Fibroblast of skin of left biceps (primary cell): ENCODE measurements around the gene AEBP1.

Experiments
- DNase-seq, 2 experiments: peaks; one replicate each; pipeline ENCODE4 v3.0.0-alpha.2; 2013; ENCODE audit warnings: low read depth in 2 of 2

AEBP1 gene

DNA sequence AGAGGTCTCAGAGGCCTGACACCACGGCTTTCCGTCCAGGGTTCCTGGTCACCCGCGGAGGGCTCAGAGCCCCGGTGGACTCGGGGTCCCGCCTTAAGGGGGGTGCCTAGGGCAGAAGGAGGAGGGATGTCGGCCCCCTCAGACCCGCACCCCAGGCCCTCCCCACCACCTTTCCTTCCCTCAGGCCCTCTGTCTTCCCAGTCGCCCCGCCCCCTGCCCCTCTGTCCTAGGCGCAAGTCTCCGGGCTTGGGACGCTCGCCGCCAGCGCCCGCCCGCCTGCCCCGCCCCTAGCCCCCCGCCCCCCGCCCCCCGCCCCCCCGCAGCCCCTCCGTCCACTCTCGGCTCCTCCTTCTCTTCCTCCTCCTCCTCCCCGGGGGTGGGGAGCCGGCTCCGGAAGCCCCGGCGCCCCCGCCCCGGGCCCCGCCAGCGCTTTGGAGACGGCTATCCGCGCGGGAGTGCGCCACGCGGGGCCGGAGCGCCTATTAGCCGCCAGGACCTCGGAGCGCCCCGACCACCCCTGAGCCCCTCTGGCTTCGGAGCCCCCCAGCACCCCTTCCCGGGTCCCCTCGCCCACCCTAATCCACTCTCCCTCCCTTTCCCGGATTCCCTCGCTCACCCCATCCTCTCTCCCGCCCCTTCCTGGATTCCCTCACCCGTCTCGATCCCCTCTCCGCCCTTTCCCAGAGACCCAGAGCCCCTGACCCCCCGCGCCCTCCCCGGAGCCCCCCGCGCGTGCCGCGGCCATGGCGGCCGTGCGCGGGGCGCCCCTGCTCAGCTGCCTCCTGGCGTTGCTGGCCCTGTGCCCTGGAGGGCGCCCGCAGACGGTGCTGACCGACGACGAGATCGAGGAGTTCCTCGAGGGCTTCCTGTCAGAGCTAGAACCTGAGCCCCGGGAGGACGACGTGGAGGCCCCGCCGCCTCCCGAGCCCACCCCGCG is at the start of gene AEBP1:
AEBP1 (plus strand) TSS at position 423 of the 937 bp plus-strand sequence; CDS start at position 744, 321 bp downstream.
- DNase-seq: no peak

DNA sequence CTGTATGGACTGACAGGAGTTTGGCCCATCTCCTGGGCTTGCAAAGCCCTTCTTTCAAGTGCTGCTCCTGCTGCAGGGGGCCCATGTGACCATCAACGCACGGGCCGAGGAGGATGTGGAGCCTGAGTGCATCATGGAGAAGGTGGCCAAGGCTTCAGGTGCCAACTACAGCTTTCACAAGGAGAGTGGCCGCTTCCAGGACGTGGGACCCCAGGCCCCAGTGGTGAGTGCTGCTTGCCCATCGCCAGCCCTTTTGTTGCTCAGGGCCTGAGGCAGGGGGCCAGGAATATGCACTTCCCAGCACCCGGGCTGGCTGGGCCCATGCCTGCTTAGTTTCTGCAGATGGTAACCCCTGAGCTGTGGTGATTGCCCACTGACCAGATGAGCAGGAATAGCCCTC is 47.5 kb upstream of the AEBP1 start:
- no peak for DNase-seq

DNA sequence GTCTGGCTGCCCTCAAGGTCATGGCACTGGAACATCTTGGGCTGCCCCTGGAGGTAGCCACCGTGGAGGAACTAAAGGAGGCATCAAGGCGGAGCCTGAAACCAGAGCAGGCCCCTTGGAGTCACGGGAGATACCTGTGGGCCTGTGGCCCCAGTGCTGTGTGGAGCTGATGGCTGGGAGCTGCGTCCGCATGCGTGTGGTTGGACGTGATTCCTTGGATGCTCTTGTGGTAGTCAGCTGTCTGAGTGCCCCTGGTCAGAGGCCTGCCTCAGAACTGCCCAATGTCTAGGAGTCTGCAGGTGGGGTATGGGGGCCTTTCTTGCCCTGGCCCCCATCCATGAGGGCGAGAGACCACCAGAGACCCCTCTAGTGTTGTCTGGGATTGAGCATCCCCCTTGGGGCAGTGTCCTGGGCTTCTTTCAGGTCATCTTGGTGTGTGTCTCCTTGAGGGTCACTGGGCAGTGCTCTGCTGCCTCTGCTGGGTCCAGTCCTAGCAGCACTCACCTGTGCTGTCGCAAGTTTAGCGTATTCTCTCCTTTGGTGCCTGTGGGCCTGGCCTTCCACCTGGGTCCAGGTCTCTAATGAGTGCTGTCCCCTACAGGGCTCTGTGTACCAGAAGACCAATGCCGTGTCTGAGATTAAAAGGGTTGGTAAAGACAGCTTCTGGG is 46.8 kb upstream of the AEBP1 start:
- DNase-seq: no peak

DNA sequence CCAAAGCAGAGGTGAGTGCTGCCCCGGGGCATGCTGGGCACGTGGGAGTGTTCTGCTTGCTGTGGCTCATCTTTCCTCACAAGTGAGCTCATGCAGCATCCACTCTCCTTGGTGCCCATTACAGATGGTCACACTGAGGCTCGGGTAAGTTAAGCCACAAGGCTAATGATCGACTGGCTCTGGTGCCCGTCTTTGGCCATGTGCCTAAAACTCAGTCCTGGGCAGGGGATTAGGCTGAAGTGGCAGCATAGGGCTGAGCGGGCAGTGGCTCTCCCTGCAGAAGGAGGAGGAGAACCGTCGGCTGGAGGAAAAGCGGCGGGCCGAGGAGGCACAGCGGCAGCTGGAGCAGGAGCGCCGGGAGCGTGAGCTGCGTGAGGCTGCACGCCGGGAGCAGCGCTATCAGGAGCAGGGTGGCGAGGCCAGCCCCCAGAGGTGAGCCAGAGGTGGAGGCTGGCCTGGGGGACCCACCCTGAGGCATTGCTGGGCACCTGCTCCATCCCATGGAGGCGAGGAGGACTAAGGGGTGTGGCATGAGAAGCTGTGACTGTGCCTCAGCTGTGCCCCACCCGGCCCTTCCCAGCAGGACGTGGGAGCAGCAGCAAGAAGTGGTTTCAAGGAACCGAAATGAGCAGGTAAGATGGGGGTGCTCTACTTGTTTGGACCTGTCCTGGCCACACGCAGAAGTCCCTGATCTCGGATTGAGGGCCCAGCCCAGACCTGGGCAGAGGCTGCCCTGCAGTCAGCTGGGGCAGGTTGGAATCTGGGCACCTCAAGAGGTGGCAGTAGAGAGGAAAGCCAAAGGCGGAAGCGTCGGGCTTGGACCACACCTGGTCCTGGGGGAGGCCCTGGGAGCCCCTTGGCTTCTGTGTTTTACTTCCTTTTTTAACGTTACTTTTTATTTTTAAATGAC is 46.0 kb upstream of the AEBP1 start:
- no peak for DNase-seq

DNA sequence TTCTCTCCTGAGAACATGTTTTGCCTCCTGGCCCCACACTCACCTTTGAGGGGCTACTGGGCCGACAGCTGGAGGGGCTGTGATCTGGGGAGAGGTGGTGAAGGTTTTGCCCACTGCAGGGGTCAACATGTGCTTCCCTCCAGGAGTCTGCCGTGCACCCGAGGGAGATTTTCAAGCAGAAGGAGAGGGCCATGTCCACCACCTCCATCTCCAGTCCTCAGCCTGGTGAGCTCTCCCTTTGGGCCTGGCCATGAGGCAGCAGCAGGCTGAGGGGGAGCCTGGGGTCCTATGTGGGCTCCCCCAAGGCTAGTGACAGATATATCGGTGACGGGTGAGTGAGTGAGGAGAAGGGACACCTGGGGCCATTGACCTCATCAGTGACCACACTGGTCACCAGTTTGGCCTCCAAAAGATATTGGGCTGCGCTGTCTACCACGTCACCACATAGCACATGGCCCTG is 45.4 kb upstream of the AEBP1 start:
- no peak for DNase-seq

DNA sequence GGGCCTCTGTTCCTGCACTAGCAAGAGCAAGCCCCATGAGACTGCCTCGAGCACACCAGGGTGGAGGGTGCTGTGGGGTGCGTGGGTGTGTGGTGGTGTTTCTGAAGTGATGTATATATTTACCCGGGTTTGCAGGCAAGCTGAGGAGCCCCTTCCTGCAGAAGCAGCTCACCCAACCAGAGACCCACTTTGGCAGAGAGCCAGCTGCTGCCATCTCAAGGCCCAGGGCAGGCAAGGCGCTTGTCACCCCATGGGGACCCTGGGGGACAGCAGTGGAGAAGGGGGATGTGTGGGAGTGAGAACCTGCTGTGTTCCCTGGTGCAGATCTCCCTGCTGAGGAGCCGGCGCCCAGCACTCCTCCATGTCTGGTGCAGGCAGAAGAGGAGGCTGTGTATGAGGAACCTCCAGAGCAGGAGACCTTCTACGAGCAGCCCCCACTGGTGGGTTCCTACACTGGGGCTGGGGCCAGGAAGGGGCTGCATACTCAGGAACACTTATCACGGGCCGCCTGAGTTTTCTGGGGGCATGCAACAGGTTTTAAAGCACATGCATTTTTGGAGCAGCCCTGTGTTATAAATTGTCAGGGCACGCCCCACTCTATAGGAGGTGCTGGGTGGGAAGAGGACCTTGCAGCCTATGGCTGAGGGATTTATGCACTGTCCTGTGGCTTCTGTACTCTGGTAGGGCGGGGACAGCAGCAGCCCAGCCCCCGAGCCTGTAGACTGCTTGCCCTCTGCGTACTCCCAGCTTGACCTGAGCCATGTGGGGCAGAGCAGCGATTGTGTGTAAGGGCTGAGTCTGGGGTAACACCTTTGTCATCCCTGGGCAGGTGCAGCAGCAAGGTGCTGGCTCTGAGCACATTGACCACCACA is 44.7 kb upstream of the AEBP1 start:
- no peak for DNase-seq

DNA sequence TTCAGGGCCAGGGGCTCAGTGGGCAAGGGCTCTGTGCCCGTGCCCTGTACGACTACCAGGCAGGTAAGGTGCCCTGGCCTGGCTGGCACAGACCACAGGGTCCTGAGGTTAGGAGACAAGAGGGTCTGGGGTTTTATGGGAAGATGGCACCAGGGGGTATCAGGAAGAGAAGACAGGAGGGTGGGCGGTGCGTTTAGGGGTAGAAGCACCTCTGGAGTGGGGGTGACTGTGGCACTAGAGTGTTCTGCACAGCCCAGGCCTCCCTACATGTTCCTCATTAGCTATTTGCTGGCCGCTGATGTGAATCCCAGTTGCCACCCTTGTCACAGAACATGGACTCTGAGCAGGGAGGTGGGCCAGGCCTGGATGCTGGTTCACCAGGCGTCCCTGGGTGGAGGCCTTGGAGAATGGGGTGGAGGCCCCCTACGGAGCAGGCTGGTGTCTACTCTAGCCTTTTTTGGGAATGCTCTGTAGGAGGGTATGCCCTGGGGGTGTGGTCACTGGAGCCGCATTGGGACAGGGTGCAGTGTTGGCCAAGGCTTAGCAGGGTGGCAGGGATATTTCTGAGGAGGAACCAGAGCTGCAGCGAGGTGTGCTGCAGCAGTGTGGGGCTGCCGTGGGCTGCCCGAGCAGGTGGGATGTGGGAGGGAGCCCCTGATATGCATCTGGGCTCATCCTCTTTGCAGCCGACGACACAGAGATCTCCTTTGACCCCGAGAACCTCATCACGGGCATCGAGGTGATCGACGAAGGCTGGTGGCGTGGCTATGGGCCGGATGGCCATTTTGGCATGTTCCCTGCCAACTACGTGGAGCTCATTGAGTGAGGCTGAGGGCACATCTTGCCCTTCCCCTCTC is 43.8 kb upstream of the AEBP1 start:
- no peak for DNase-seq

DNA sequence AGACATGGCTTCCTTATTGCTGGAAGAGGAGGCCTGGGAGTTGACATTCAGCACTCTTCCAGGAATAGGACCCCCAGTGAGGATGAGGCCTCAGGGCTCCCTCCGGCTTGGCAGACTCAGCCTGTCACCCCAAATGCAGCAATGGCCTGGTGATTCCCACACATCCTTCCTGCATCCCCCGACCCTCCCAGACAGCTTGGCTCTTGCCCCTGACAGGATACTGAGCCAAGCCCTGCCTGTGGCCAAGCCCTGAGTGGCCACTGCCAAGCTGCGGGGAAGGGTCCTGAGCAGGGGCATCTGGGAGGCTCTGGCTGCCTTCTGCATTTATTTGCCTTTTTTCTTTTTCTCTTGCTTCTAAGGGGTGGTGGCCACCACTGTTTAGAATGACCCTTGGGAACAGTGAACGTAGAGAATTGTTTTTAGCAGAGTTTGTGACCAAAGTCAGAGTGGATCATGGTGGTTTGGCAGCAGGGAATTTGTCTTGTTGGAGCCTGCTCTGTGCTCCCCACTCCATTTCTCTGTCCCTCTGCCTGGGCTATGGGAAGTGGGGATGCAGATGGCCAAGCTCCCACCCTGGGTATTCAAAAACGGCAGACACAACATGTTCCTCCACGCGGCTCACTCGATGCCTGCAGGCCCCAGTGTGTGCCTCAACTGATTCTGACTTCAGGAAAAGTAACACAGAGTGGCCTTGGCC is 43.0 kb upstream of the AEBP1 start:
- no peak for DNase-seq

DNA sequence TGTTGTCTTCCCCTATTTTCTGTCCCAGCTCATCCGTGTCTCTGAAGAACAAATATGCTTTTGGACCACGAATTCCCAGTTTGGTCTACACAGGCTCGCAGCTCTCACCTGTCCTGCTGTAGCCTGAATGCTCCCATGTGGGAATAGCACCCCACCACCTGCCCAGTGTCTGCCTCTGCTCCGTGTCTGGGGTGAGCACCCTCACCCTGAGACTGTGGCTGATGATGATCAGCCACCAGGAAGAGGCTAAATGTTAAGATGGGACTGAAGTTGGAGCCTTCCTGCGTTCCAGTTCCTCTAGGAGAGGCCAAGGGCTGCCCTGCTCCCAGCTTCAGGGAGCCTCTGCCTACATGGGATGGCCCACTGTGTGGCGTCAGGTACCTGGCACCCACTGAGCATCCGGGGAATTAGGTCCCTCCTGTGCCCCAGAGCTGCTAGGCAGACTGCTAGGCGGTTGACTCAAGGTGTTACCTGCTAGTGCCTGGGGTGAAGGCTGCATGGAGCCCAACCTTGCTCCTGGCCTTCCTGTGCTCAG is 42.4 kb upstream of the AEBP1 start:
- DNase-seq: no peak

DNA sequence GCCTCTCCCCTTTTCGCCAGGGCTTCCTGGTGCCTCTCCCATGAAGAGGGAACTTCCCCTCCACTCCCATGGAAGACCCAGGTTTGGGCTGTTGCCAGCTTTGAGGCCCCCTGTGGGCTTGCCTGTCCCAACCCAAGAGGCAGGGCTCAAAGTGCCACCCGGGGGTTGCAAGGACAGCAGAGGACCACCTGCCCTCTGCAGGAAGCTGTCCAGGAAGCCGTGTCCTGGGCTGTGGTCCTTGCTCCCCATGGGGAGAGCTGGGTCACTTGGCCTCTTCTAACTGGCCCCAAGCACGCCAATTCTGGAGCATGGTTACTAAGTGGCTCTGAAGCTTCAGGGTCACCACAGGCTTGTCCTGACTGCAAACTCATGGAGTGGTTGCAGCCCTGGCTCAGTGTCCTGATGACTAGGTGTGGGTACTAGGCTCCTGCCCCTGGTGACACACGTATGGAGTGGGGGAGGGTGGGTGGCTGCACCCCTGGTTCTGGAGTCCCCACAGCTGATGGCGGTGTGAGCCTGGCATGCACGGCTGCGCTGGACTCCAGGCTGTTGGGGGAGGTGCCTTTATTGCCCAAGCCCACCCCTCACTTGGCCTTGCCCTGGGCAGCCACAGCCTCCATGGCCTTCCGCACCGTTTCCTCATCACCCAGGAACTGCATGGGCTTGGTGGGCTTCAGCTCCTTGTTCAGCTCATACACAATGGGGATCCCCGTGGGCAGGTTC is 41.8 kb upstream of the AEBP1 start:
- no peak for DNase-seq

DNA sequence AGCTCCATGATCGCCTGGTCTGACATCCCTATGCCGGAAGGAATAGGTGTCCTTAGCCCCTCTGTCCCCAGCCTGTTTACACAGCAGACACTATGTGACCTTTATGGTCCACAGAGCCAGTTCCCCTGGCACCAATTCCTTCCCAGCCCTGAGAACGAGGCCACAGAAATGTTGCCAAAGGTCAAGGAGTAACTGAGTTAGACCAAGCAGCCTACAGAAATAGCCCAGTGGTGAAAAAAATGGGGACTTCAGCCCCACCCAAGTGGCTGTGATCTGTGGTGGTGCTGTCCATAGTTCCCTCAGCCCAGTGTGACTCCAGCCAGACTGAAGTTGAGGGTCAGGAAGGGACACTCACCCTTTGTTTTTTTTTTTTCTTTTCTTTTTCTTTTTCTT is 41.2 kb upstream of the AEBP1 start:
- no peak for DNase-seq

DNA sequence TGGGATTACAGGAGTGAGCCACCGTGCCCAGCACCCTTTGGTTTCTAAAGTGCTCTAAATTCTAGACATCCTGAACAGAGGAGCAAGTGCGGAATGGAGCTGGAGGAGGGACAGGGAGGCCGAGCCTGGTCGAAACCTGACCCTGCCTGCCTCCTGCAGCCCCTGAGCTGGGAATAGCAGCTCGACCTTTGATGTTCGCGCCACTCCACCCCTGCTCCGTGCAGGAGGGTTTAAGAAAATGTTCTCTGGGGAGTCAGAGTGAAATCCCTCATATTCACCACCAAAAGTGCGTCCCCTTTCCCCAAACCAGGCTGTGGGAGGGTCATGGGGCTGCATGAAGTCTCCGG is 40.6 kb upstream of the AEBP1 start:
- no peak for DNase-seq

DNA sequence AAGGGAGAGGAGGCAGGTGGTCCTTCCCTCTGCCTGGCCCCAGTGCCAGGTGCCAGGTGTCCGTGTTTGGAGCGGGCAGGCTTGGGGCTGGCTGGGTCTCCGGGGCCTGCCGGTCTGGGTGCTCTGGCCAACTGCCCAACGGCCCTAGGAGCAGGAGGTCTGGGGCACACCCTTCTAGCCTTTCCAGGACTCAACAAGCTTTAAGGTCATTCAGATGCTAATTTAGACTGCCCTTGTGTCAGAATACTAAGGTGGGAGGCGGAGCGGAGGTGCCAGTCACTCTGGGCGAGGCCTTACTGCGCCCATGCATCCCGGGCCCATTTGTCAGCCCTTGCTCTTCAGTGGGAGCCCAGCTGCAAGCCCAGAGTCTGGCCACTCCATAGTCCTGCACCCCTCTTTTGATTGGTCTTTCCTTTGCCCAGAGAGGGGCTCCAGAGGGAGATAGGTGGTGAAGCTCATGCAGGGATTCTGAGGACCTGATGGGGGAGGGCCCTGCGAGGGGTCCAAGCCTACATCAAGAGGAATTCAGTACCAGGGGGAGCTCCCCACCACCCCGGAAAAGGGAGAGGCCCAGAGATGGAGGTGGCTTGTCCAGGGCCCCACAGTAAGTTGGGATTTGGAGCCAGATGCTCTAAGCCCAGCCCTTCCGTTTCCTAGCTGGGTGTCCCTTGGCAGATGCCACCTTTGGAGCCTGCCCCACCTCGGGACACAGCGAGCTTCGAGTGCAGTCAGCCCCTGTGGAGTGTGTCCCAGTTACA is 40.1 kb upstream of the AEBP1 start:
- no peak for DNase-seq

DNA sequence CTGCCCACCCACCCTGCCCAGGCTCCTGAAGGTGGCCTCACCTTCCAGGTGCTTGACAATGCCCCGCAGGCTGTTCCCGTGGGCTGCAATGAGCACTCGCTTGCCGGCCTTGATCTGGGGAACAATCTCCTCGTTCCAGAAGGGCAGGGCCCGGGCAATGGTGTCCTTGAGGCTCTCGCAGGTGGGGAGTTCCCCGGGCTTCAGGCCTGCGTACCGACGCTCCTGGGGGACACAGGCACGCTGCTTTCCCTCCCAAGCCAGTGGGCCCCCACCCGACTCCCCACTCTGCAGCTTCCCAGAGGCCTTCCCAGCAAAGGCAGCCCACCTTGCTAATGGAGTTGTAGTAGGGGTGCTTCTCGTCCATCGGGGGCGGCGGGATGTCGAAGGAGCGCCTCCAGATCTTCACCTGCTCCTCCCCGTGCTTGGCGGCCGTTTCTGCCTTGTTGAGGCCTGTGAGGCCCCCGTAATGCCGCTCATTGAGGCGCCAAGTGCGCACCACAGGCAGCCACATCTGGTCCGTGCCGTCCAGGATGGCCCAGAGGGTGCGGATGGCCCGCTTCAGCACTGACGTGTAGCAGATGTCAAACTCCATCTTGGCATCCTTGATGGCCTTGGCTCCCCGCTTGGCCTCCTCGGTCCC is 39.2 kb upstream of the AEBP1 start:
- DNase-seq: no peak

DNA sequence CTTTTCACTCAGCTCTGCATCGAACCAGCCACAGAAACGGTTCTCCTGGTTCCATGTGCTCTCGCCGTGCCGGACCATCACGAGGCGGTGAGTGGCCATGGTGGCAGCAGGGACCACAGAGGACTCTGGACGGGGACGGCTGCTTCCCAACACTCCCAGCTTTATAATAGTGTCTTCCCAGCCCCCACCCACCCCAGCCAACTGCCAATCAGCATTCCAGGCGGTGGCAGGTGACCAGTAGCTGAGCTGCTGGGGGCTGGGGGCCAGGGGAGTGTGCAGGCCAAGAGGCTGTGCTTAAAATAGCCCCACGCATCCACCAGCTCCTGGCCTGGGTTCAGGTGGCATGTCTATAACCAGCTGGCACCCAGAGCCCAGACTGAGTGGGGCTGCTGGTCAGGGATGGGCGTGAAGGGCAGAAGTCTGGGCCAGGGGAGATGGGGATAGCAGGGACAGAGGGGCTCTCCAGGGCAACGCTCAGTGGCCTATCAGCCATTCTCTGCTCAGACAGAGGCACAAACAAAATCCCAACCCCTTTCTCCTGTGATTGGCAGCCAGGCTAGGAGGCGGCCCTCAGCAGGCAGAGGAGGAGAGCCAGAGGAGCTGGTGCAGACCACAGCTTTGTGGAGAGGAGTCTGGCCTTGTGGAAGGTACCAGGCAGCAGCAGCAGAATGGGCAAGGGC is 38.6 kb upstream of the AEBP1 start, which contains the start of gene PGAM2:
PGAM2 (minus strand) TSS at position 137 of the 680 bp plus-strand sequence; CDS start at position 99, 38 bp downstream.
- DNase-seq: no peak

DNA sequence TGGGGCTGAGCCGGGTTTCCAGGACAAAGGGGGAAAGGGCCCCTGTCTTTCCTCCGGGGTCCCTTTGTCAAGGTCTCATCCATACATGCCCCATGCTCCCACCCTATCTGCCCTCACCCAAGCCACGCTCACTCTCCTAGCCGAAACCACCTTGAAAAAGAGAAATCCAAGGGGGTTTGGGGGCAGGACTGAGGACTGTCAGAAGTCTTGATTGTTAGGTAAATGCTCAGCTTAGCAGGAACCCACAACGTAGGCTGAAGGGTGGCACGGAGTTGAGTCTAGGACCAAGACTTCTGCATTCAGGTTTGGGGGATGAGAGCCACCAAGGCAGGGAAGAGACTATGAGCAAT is 38.1 kb upstream of the AEBP1 start:
- no peak for DNase-seq
